SU-DHL-6 (cell line): ENCODE data around the gene SRRM2.

ENCODE experiments used
- H2AFZ ChIP-seq: fragments of 200-600 bp; sonication (generic); 2 replicates; pipeline ENCODE4 v1.6.1; 2014; ENCODE audit warnings: low read depth, mild to moderate bottlenecking, moderate library complexity, mixed read lengths, antibody characterized with exemption, low read length; ENCODE audit not compliant: severe bottlenecking
- H3F3A ChIP-seq: fragments of 200-600 bp; shearing (Covaris generic); 2 replicates; pipeline ENCODE4 v1.6.0; 2016; ENCODE audit warnings: antibody characterized with exemption, mild to moderate bottlenecking; ENCODE audit not compliant: insufficient read depth
- H3K27ac ChIP-seq: fragments of 200-600 bp; sonication (generic); 2 replicates; pipeline ENCODE4 v1.5.1; 2016; ENCODE audit warnings: low read depth, mild to moderate bottlenecking, low read length, moderate library complexity, mixed read lengths
- H3K27me3 ChIP-seq: fragments of 200-600 bp; sonication (generic), shearing (Covaris generic); 2 replicates; pipeline ENCODE4 v1.6.0; 2014; ENCODE audit warnings: mild to moderate bottlenecking, low read length
- H3K36me3 ChIP-seq: fragments of 200-600 bp; sonication (generic); 2 replicates; pipeline ENCODE4 v1.6.1; 2014; ENCODE audit warnings: mild to moderate bottlenecking, low read length, mixed read lengths
- H3K4me2 ChIP-seq: fragments of 300-600, 200-600 bp; shearing (Covaris generic), sonication (generic); 2 replicates; pipeline ENCODE4 v1.6.0; 2014; ENCODE audit warnings: low read length, low read depth, mild to moderate bottlenecking; ENCODE audit not compliant: poor library complexity, severe bottlenecking
- H3K4me3 ChIP-seq: fragments of 200-600 bp; sonication (generic); 2 replicates; pipeline ENCODE4 v1.5.1; 2014; ENCODE audit warnings: antibody characterized with exemption, low read length, mild to moderate bottlenecking, mixed read lengths; ENCODE audit not compliant: insufficient read depth, poor library complexity, severe bottlenecking
- H3K79me2 ChIP-seq: fragments of 200-600 bp; sonication (generic); 2 replicates; pipeline ENCODE4 v1.6.1; 2014; ENCODE audit warnings: mild to moderate bottlenecking, low read length, moderate library complexity; ENCODE audit not compliant: insufficient read depth
- H3K9ac ChIP-seq: fragments of 200-600 bp; sonication (generic); 2 replicates; pipeline ENCODE4 v1.7.0; 2014; ENCODE audit warnings: mild to moderate bottlenecking, low read length
- H3K9me2 ChIP-seq: fragments of 200-600 bp; sonication (generic); replicated peaks from 2 replicates; pipeline ENCODE4 v1.6.1; 2014; ENCODE audit warnings: low read length; ENCODE audit not compliant: insufficient read depth
- H3K9me3 ChIP-seq: fragments of 200-600 bp; sonication (generic); 2 replicates; pipeline ENCODE4 v1.6.1; 2014; ENCODE audit warnings: low read length, mixed read lengths; ENCODE audit not compliant: insufficient read depth
- H4K20me1 ChIP-seq: fragments of 200-600 bp; sonication (generic); 2 replicates; pipeline ENCODE4 v1.6.1; 2014; ENCODE audit warnings: low read depth, mild to moderate bottlenecking, antibody characterized with exemption, low read length, moderate library complexity, mixed read lengths
- EZH2phosphoT487 ChIP-seq: fragments of 200-600 bp; sonication (generic), shearing (Covaris generic); conservative IDR thresholded peaks from 2 replicates; pipeline ENCODE4 v1.6.1; 2018; ENCODE audit warnings: mild to moderate bottlenecking, antibody characterized with exemption, low read length, moderate library complexity, mixed read lengths
- TF ChIP-seq, protein P1 (sequence below): fragments of 200-600 bp; sonication (generic); IDR thresholded peaks from one replicate; pipeline ENCODE4 v1.5.1; 2017; ENCODE audit warnings: antibody characterized with exemption, mild to moderate bottlenecking, low read length, moderate library complexity; ENCODE audit not compliant: insufficient read depth, poor library complexity, severe bottlenecking

Gene SRRM2

GRCh38 chr16:2795395-2796143, 43.1 kb downstream of the SRRM2 start:
- no peak overlapping the region for H2AFZ ChIP-seq
- H3F3A ChIP-seq: no peaks in the 10 kb centered on the region
- no peaks in the 10 kb centered on the region for H3K27me3 ChIP-seq
- H3K27ac ChIP-seq: no peak overlapping the region
- H3K9me2 ChIP-seq: no peaks in the 10 kb centered on the region
- H3K9ac ChIP-seq: no peak overlapping the region
- H3K9me3 ChIP-seq: no peaks in the 10 kb centered on the region
- H4K20me1 ChIP-seq: no peaks in the 10 kb centered on the region
- H3K36me3 ChIP-seq: no peaks in the 10 kb centered on the region
- H3K79me2 ChIP-seq: no peaks in the 10 kb centered on the region
- no peak for TF ChIP-seq EZH2phosphoT487
- TF ChIP-seq, protein P1, sequence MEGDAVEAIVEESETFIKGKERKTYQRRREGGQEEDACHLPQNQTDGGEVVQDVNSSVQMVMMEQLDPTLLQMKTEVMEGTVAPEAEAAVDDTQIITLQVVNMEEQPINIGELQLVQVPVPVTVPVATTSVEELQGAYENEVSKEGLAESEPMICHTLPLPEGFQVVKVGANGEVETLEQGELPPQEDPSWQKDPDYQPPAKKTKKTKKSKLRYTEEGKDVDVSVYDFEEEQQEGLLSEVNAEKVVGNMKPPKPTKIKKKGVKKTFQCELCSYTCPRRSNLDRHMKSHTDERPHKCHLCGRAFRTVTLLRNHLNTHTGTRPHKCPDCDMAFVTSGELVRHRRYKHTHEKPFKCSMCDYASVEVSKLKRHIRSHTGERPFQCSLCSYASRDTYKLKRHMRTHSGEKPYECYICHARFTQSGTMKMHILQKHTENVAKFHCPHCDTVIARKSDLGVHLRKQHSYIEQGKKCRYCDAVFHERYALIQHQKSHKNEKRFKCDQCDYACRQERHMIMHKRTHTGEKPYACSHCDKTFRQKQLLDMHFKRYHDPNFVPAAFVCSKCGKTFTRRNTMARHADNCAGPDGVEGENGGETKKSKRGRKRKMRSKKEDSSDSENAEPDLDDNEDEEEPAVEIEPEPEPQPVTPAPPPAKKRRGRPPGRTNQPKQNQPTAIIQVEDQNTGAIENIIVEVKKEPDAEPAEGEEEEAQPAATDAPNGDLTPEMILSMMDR: no peak
- H3K4me3 ChIP-seq: no peak overlapping the region
- no peak overlapping the region for H3K4me2 ChIP-seq

- Histone ChIP-seq H4K20me1 (no peaks in the 10 kb centered on the region), H3K9ac (no peak overlapping the region), H3K9me3 (no peaks in the 10 kb centered on the region), H3F3A (no peaks in the 10 kb centered on the region), H3K4me2 (no peak overlapping the region), H3K36me3 (no peaks in the 10 kb centered on the region), H3K9me2 (no peaks in the 10 kb centered on the region), H3K27ac (no peak overlapping the region), H3K4me3 (no peak overlapping the region), H3K27me3 (no peaks in the 10 kb centered on the region), H2AFZ (no peak overlapping the region), H3K79me2 (no peaks in the 10 kb centered on the region)
- TF ChIP-seq EZH2phosphoT487: no peak
- TF ChIP-seq, protein P1: no peak
These were observed 46.3 kb downstream of the SRRM2 start for GRCh38 chr16:2798723-2799204.

DNA sequence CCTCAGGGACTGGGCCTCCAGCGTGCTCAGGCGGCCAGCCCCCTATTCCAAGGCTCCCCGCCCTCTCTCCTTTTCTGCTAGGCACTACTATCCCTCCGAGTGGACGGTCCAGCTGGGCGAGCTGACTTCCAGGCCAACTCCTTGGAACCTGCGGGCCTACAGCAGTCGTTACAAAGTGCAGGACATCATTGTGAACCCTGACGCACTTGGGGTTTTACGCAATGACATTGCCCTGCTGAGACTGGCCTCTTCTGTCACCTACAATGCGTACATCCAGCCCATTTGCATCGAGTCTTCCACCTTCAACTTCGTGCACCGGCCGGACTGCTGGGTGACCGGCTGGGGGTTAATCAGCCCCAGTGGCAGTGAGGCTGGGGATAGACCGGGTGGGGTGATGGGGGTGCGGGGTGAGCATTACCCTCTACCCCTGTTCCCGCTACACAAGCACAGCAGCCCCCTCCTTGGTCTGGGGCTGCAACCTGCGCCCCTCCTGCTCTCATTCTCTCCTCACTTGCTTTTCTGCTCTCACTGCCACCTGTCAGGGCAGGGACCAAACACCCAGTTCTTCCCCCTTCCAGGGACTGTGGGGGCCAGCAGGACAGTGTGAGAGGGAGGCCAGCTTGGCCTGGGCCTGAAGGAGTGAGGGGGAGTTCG, 46.9 kb downstream of the SRRM2 start:
- Histone ChIP-seq H3K9ac (no peak overlapping the region), H3K27me3 (no peaks in the 10 kb centered on the region), H3K4me2 (no peak overlapping the region), H3K79me2 (no peaks in the 10 kb centered on the region), H3F3A (no peaks in the 10 kb centered on the region), H3K9me2 (no peaks in the 10 kb centered on the region), H3K27ac (no peak overlapping the region), H3K4me3 (no peak overlapping the region), H3K36me3 (no peaks in the 10 kb centered on the region), H3K9me3 (no peaks in the 10 kb centered on the region), H2AFZ (no peak overlapping the region), H4K20me1 (no peaks in the 10 kb centered on the region)
- TF ChIP-seq EZH2phosphoT487: no peak
- TF ChIP-seq, protein P1: no peak
